ENCODE measurements around the gene ARHGAP18.

The ARHGAP18 gene

GRCh38 chr6:129609635-129610034, 100.3 kb downstream of the ARHGAP18 start:
- DNase-seq: no peak

GRCh38 chr6:129608886-129609537, 101.0 kb downstream of the ARHGAP18 start:
- no peak for DNase-seq

GRCh38 chr6:129607581-129608186, 102.3 kb downstream of the ARHGAP18 start:
- no peak for DNase-seq

DNA sequence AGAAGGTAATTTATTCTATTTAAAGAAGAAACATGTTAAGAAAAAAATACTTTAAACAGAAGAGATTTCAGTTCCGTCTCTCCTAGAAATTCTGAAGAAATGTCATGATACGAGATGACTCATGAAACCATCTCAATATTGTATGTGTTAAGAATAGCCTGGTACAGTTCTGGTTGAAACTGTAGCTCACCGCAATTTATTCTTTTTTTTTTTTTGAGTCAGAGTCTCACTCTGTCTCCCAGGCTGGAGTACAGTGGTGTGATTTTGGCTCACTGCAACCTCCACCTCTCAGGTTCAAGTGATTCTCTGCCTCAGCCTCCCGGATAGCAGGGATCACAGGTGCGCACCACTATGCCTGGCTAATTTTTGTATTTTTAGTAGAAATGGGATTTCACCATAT, 103.3 kb downstream of the ARHGAP18 start:
- no peak for DNase-seq

GRCh38 chr6:129605967-129606366, 104.0 kb downstream of the ARHGAP18 start:
- DNase-seq: no peak

GRCh38 chr6:129605095-129605494, 104.9 kb downstream of the ARHGAP18 start:
- DNase-seq: no peak

DNA sequence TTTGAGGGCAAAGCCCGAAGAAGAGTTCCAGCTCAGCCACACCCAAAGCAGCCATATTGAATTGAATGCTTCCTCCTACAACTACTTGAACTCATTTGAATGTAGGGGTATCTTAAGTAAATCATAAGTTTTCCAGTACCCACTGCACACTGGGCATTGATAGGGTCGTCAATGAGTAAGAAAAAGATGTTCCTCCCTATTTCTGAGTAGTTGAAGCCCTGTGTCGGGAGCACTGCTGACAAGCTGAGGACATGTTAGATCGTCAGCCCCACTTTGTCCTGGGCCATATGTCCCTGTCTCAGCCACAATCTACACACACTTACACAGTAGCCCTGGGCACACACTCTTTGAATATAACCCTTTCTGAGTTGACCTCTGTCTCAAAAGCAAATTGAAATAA, 105.7 kb downstream of the ARHGAP18 start:
- no peak for DNase-seq

GRCh38 chr6:129603741-129604140, 106.2 kb downstream of the ARHGAP18 start:
- DNase-seq: no peak

DNA sequence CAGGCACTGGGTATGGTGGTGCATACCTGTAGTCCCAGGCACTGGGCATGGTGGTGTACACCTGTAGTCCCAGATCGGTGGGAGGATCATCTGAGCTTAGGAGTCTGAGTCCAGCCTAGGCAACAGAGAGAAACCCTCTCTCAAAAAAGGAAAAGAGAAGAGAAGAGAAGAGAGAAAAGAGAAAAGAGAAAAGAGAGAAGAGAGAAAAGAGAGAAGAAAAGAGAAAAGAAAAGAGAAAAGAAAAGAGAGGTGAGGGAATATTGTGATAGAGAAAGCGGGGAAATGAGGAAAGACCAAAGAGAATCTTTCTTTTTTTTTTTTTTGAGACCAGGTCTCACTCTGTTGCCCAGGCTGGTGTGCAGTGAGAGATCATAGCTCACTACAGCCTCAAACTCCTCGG, 108.7 kb downstream of the ARHGAP18 start:
- DNase-seq: no peak

GRCh38 chr6:129599467-129599866, 110.5 kb downstream of the ARHGAP18 start:
- DNase-seq: no peak

DNA sequence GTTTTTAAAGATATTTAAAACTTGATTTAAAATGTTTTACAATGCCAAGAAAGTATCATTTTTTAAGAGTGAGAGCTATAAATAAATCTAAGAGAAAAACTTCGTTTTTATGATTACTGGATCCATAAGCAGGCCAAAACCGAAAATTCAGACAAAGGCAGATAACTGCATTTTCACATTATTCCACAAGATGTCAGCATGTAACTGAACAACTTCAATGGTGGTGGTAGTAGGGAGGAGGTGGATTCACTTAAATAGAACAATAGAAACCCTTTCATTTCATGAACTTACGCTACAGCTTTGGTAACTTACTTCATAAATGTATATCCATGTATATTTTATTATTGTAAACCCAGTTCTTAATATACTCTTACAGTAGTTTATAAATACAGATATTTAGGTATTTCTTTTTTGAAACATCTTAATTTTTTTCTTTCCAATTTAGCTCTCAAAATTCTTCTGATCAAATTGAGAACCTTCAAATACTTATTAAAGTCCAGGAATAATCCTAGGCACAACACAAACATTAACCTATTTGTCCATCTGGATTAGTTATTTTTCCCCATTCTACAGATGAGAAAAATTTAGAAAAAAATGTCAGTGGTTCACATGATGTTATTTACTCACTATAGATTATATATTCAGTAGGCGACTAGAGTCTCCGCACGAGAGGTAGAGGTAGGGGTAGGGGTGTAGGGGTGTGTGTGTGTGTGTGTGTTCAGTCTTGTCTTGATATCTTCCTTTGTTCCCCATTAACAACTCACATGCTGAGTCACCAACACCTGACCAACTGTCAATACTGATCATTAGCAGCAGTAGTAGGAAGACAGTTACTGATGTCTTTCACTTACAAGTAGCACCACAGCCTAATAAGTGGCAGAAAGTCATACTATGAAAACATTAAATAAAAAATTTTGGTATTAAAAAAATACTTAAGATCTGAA, 111.5 kb downstream of the ARHGAP18 start:
- peak; percentile 38 for DNase-seq

DNA sequence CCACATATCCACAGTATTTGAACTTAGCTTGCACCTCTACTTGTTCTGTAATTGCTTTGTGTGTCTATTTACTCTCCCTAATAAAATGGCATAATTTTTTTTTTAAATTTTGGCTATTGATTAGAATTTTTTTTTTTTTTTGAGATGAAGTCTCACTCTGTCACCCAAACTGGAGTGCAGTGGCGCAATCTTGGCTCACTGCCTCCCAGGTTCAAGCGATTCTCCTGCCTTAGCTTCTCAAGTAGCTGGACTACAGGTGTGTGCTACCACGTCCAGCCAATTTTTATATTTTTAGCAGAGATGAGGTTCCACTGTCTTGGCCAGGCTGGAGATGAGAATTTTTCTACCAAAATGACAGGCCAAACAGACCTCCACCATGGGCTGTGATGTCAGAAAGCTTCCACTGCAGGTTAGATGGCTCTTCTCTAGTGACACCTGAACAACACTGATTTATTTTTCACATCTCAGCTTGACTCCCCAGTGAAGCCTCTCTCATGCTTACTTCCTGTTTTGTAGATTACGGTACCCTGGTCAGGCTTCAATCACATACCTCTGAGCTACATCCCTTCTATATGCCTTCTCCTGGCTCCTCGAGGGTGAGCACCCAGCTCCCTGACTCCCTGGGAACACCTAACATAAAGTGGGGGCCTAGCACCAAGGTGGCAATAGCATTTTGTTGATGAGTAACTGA, 112.8 kb downstream of the ARHGAP18 start:
- DNase-seq: no peak

DNA sequence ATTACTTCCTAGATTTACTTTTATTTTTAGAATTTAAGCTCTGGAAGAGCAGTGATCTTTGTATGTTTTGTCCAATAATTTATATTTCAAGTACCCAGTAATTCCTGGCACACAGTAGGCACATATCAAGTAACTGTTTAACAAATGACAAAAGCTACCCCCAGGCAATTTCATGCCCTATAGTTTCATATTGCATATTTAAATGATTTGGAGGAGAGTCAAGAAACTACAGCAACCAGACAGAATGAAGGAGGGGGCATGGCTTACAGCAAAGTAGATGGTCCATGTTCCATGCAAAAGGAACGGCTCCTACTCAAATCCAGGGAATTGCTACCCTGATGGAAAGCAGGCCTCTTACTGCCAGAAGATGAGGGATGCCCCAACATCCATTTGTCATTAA, 113.5 kb downstream of the ARHGAP18 start:
- no peak for DNase-seq

- DNase-seq: no peak
Measured at GRCh38 chr6:129593233-129593564, 116.8 kb downstream of the ARHGAP18 start.

- DNase-seq: no peak
Measured at GRCh38 chr6:129592516-129593232, 117.3 kb downstream of the ARHGAP18 start.

DNA sequence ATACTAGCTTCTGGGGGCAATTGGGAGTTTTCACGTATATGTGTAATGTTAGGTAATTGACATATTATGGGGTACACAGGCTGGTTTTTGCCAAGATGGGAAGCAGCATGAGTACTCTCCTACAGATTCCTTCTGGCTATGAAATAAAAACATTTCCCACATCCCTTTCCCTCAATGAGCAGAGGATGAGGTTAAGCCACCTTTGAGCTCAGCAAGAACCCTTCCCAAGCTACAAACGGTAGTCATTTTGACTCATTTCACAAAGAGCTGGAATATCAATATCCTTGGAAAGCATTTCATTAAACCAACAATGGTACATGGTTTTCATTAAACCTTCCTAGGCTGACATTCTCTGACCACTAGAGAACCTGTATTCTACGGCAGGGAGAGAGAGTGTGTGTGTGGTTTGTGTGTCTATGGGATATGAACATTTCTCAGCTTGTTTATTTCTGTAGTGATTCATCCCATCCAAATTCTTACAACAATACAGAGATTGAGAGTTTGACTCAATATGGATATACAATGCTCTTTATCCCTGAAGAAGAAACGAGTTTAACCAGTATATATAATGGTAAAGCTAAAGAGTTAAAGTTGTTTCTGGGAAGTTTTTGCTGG, 119.5 kb downstream of the ARHGAP18 start:
- DNase-seq: no peak

GRCh38 chr6:129586815-129587214, 123.2 kb downstream of the ARHGAP18 start:
- no peak for DNase-seq

- DNase-seq: no peak
Measured at GRCh38 chr6:129583866-129584265, 126.1 kb downstream of the ARHGAP18 start.

DNA sequence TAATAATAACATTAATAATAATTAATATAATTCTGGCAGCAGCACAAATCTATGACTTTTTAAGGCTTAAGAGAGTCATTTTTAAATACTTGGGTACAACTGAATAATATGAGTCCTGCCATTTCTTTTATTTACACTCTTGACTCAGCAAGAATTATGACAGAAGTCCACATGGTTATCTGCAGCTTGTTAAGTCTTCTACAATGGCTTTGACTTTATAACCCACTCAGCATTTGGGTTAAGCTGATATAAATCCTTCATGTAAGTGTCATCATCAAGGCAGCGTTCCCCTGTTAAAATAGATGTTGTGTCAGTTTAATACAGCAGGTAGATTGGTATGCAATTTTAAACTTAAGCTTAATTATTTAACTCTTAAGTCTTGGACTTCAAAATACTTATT, 131.7 kb downstream of the ARHGAP18 start:
- no peak for DNase-seq

DNA sequence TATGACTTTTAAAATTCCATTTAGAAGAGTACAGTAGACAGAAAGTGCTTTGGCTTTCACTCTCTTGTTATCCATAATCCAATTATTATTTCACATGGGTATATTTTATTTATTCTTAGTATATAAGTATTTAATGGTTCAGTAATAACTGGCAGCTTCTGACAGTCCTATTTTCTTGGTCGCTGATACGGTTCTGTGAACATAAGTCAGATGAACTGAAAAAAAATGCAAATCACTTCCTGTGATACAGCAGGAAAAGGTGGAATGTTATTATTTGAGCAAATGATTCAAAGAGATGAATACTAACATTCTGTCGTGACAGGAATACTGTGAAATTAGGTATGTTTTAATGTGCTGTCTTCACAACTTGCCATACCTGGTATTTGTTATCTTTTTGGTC, 132.3 kb downstream of the ARHGAP18 start:
- no peak for DNase-seq

GRCh38 chr6:129576456-129576855, 133.5 kb downstream of the ARHGAP18 start:
- DNase-seq: no peak
